Measurements from ENCODE around the gene ECHS1.
A peak's percentile ranks its signal among the peaks of the same experiment; 100 is the strongest.
"Not testable (repeated sequence)": the region's sequence is repeated elsewhere in the genome, so short reads cannot be mapped to it uniquely, and the experiment has no call there.

Gene ECHS1

GRCh38 chr10:133399123-133399601 is 26.0 kb upstream of the ECHS1 start:
- no peak for DNase-seq (ENCODE audit: low spot score)

GRCh38 chr10:133397938-133398337 is 24.8 kb upstream of the ECHS1 start:
- DNase-seq (ENCODE audit: low spot score), result no peak

- DNase-seq (ENCODE audit: low spot score), result no peak
Observed at GRCh38 chr10:133396035-133396624, 23.0 kb upstream of the ECHS1 start.

- DNase-seq (ENCODE audit: low spot score), result no peak
Observed at GRCh38 chr10:133394801-133395221, 21.7 kb upstream of the ECHS1 start.

- DNase-seq (ENCODE audit: low spot score), result peak; percentile 99
Observed at GRCh38 chr10:133394064-133394663, 21.0 kb upstream of the ECHS1 start, which contains the start of gene MTG1. MTG1 (plus strand) TSS chr10:133394157; CDS start chr10:133394221, 64 bp downstream.

- DNase-seq (ENCODE audit: low spot score), result no peak
Observed at GRCh38 chr10:133393401-133394063, 20.4 kb upstream of the ECHS1 start.

- DNase-seq (ENCODE audit: low spot score), result no peak
Observed at GRCh38 chr10:133391761-133392518, 18.8 kb upstream of the ECHS1 start.

- DNase-seq (ENCODE audit: low spot score), result no peak
Observed at GRCh38 chr10:133391249-133391635, 18.1 kb upstream of the ECHS1 start.

GRCh38 chr10:133390597-133391248 is 17.6 kb upstream of the ECHS1 start:
- DNase-seq (ENCODE audit: low spot score), result no peak

- no peak for DNase-seq (ENCODE audit: low spot score)
Observed at GRCh38 chr10:133388973-133389818, 16.0 kb upstream of the ECHS1 start.

- no peak for DNase-seq (ENCODE audit: low spot score)
Observed at GRCh38 chr10:133388236-133388972, 15.2 kb upstream of the ECHS1 start.

- DNase-seq (ENCODE audit: low spot score), result not testable (repeated sequence)
Observed at GRCh38 chr10:133386951-133387350, 13.8 kb upstream of the ECHS1 start.

- no peak for DNase-seq (ENCODE audit: low spot score)
Observed at GRCh38 chr10:133385214-133385613, 12.1 kb upstream of the ECHS1 start.

GRCh38 chr10:133384071-133384470 is 10.9 kb upstream of the ECHS1 start:
- DNase-seq (ENCODE audit: low spot score), result no peak

- no peak for DNase-seq (ENCODE audit: low spot score)
Observed at GRCh38 chr10:133383551-133383950, 10.4 kb upstream of the ECHS1 start.

GRCh38 chr10:133381036-133381435 is 7.9 kb upstream of the ECHS1 start:
- no peak for DNase-seq (ENCODE audit: low spot score)

- no peak for DNase-seq (ENCODE audit: low spot score)
Observed at GRCh38 chr10:133379801-133380666, 6.9 kb upstream of the ECHS1 start.

- DNase-seq (ENCODE audit: low spot score), result peak; percentile 88
Observed at GRCh38 chr10:133379152-133379800, 6.1 kb upstream of the ECHS1 start, which contains the start of gene PAOX. PAOX (plus strand) TSS chr10:133379262; CDS start chr10:133379317, 55 bp downstream.
